GM21423 (cell line): ENCODE measurements around the gene TMEM8B.
A peak's percentile ranks its signal among the peaks of the same experiment; 100 is the strongest.

ENCODE experiments used
- ATAC-seq: cut with Tn5 transposase; IDR thresholded peaks from one replicate; pipeline ENCODE4 v1.9.1; 2021; ENCODE audit warnings: mild to moderate bottlenecking, moderate library complexity; ENCODE audit not compliant: unreplicated experiment

The TMEM8B gene

GRCh38 chr9:35810122-35810521 is 18.9 kb upstream of the TMEM8B start:
- no peak for ATAC-seq

DNA sequence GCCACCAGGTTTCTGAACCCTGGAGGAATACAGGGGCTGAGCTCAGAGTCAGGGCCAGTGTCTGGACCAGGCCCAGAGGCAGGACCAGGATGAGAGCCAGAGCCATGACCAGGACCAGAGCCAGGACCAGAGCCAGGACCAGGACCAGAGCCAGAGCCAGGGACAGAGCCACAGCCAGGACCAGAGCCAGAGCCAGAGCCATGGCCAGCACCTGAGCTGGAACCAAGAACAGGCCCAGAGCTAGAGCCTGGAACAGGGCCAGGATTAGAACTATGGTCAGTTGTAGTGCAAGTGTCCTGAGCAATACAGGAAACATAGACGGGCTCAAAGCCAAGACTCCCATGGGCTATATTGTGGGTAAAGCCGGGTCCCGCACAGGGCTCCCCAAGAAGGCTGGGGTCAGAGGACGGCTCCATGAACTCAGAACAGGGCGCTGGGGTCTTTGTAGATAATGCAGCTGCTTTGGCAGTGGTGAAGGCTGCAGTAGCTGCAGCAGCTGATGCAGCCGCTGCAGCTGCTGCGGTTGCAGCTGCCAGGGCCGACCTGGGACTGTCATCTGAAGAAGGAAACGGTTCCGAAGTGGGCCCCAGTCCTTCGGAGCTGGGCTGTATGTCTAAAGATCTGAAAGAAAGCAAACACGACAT is 17.5 kb upstream of the TMEM8B start:
- ATAC-seq, result no peak

DNA sequence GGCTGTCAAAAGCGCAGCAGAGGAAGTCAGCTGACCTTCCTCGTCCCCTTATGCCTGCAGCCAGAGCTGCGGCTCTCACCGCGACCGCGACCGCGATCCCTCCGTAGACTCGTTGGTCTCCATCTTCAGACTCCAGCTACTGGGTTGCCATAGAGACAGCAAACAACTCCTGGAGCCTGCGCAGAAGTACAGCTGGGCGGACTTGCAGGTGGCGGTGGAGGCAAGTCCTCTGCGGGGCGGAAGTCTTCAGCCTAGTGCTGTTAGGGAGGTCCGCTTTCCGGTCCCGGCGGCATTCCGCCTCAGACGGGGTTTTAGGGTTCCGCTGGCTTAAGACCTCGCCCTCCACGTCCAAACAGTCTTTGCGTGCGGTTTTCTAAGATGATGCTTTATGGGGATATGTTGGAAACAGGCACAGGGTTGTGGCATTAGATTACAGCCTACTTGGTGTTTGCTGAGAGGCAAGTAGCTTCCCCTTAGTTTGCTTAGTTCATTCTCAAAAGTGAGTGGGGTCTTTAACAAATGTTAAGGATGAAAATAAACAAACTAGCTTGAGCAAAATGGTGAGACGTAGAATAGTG is 16.9 kb upstream of the TMEM8B start, which contains the start of gene SPAG8:
Gene SPAG8, minus strand, starts transcription at position 238 of the 578 bp plus-strand sequence. Its CDS starts 115 bp downstream, at position 123.
- peak; percentile 67 for ATAC-seq

DNA sequence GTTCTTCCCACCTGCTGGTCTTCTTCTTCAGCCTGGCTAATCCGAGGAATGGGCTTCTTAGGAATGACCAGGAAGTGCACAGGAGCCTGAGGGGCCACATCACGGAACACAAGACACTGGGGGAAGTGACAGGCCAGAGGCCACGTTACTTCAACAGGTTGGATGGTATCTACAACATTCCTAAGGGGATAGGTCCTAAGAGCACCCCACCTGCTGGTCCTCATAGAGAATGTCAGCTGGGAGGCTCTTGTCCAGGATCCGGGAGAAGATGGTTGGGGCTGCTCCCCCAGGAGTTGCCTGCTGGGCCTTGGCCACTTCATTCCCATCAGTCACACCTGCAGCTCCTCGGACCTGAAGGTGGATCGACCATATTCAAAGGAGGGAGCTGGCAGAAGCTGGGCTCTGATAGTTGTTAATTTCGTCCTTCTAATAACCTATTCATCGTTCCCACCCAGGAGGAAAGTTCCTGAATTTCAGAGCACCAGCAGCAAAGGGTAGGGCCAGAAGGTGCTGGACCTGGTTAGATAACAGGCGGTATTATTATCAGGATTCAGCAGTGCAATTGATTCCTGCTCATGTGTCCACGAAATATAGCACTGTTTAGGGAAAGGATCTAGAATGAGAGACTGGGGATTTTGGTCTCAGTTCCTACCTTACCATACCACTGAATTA is 15.5 kb upstream of the TMEM8B start:
- ATAC-seq, result no peak

GRCh38 chr9:35814106-35814840 is 14.8 kb upstream of the TMEM8B start:
- peak; percentile 19 for ATAC-seq

- peak; percentile 66 for ATAC-seq
These were observed 14.0 kb upstream of the TMEM8B start, which contains the start of gene HINT2 for GRCh38 chr9:35814841-35815543. Gene HINT2 (minus strand): TSS chr9:35815042. CDS start chr9:35814979, 63 bp downstream.

DNA sequence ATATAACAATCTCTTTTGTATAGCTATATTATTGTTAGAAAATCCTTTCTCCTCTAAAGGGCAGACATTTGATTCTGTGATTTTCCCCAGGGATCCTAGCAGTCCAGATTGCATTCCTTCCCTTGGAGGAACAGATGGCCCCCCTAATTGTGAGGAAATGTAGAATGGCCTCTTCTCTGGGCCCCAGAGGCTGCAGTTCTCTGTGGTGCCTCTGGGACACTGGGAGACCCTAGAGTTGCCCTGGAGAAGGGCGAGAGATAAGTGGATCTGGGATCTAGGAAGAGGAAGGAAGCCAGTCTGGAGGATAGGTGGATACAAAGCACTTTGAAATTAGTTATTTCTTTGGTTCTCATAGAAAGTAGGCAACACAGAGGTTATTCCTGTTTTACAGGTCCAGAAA is 12.3 kb upstream of the TMEM8B start:
- no peak for ATAC-seq

- ATAC-seq, result no peak
These were observed 10.7 kb upstream of the TMEM8B start for GRCh38 chr9:35818341-35818740.

DNA sequence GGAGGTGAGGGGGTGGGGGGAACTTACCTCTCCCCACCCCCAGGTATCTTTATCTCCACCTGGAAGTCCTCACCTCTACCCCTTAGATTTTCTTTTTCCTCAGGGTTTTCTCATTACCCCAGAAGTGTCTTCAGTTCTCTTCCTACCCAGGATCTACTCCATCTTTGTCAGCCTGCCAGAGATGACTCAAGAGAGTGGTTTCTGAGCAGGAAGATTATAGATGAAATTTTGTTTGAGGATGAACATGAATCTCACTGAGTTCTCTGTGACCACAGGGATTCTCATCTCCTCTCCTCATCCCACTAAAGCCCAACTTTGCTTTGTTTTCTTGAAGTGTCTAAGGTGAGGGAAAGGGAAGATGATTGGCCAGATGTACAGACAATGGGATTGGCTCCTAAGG is 9.0 kb upstream of the TMEM8B start:
- no peak for ATAC-seq

- ATAC-seq, result no peak
These were observed 6.1 kb upstream of the TMEM8B start for GRCh38 chr9:35822926-35823325.

GRCh38 chr9:35826071-35826701 is 2.8 kb upstream of the TMEM8B start:
- no peak for ATAC-seq

DNA sequence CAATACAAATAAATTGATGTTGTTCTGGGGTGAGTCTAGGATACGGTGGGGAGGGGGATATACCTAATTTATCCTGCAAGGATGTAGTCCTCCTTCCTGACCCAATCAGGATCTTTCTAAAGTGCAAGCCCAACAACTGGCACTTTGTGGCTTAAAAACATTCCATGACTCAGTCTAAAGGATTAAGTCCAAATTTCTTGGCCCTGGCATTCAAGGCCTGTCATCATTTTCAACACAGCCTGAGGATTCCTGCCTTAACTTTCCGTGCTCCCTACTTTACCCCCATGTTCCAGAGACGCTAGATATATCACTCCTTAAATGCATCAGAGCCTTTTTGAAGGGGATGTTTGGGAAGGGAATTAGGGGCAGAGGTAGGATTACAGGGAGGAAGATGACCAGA is 1.5 kb upstream of the TMEM8B start:
- ATAC-seq, result no peak

- ATAC-seq, result peak; percentile 5
These were observed 328 bp upstream of the TMEM8B start, which contains the start of gene FAM221B for GRCh38 chr9:35828716-35829083. Gene FAM221B (minus strand): TSS chr9:35828732. CDS start chr9:35826161, 2,571 bp downstream.

- ATAC-seq, result no peak
These were observed 702 bp downstream of the TMEM8B start for GRCh38 chr9:35829764-35830096.

DNA sequence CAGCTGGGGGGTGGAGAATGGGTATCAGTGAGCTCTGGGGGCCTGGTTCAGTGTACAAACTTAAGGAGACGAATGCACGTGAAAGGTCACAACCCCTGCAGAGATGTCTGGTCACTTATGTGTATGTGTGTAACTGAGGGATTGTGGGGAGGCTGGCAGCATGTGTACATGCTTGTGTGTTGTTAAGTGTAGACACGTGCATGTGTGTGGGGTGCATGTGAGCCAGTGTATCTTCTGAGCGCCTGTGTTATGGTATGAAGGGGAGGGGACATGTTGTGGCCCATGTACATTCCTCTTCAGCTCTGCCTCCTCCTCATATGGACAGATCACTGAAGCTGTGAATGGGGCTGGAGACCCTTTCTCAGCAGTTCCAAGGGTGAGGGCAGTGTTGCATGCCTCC is 2.0 kb downstream of the TMEM8B start:
- ATAC-seq, result no peak

- no peak for ATAC-seq
These were observed 3.8 kb downstream of the TMEM8B start for GRCh38 chr9:35832814-35833213.

DNA sequence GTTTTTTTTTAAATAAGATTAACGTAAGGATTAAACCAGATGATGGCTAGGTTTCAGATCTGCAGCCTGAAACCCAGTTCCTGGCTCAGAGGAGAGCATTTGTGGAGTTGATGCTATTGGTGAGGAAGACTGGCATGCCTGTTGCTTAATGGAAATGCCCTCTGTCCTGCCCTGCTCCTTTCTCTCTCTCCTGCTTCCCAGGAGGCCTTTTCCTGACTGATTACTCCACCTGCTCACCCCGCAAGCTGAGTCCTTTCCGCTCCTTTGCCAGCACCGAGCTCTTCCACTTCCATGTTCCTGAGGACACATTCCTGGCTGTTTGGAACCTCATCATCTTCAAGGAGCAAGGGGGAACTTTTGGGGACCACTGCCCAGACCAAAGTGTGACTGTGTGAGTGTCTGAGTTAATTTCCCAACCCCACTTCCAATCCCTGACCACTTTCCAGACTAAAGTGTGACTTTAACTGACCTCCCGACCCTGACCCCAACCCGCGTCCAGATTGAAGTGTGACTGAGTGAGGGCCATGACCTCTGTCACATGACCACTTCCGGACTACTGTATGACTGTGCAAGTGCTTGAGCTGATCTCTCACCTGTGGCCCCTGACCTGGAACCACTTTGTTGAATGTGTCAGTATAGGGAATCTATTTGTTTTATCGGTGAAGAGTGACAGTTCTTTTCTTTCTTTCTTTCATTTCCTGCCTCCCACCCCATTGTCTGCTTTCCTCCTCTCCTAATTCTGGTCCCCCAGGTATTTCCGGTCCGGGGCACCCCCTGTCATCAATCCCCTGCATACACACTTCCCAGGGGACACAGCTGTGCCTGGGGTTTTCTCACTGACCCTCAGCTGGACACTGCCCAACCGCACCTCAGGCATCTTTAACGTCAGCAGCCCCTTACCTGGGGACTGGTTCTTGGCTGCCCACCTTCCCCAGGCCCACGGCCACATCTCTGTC is 5.5 kb downstream of the TMEM8B start:
- no peak for ATAC-seq

DNA sequence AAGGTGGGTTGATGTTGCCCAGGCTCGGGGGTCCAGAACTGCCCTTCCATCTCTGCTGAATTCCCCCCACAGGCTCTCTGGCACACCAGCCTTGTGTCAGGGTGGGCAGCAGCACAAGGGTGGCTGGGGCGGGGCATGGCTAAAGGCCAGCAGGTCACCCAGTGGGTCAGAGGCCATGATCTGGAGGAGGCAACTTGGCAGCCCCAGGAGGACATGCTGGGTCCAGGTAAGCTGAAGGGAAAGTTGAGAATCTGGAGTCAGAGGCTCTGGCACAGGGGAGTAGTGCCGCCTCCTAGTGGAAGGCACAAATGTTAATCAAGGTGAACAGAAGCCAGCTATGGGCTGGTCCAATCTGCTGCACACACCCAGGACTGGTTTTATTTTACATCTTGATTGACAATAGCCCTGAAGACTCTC is 6.2 kb downstream of the TMEM8B start:
- no peak for ATAC-seq

DNA sequence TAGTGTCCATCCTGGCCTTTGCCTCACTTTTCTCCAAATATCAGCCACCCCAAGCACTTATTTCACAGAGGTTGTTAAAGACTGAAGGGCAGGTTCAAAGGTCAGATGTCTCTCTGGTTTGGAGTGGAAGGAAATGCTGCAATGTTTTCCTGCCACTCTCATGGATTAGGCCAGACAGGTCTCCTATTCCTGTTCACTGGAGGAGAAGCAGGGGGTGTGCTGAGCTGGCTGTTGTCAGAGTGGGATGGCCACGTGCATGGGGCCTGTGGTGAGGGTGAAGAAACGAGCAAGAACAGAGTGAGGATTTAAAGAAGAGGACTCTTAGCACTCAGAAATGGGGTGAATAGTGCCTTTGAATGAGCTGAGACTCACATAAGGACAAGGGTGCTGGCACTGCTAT is 6.7 kb downstream of the TMEM8B start:
- ATAC-seq, result no peak
